GM18870 (cell line): ENCODE results near the gene TANC2.

Experiments
- ATAC-seq: cut with Tn5 transposase; IDR thresholded peaks from one replicate; pipeline ENCODE4 v1.9.1; 2021; ENCODE audit warnings: moderate library complexity; ENCODE audit not compliant: unreplicated experiment

The TANC2 gene

DNA sequence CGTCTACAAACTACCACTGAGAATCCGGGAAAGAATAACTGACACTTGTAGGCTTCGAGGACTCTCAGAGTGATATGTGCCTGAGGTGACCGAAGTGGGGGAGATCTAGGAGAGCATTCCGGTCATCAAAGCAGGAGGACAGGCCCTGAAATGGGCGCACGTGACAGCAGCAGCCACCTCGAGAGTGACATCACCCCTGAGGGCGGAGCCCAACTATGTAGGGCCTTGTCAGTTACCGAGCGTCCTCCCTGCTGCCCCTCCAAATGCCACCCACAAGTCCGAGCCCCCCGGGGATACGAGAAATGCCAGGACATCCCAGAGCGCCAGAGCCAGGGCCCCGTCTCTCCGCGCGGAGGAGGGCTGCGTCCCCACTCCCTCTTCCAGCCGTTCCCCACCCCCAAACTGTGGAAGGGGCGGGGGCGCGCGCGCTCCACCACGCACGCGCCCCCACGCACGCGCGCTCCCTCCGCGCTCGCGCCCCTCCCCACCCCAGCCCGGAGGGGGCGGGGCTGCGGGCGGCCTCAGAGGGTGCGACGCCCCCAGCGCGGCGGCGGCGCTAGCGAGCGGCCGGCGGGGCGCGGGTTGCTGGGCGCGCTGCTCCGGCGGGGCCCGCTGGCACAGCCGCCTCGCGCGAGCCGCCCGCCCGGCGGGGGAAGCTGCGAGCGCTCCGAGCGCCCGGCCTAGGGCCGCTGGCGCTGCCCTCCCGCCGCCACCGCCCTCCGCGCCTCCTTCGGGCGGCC, at the start of gene TANC2:
Gene TANC2, plus strand, starts transcription at position 550 of the 740 bp plus-strand sequence. CDS start 43,325 bp downstream, outside the sequence.
- no peak for ATAC-seq

GRCh38 chr17:62916684-62917571, 49.1 kb upstream of the TANC2 start:
- ATAC-seq: no peak

DNA sequence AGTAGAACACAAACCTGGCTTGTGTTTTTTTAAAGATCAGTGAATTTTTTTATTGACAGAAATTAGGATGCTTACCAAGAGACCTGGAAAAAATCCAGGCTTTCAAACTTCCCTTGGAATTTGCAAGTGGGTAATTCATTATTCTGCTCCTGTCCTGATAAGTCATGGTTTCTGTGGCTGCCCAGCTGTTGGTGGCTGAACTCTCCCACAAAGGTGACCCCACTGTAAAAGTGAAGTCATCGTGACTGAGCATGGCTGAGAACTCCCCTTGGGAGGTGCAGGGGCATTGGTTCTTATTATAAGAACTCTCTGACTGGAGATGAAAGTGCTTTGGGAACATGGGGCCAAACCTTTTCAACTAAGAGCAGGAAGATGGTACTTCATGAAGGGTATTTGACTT, 46.6 kb upstream of the TANC2 start:
- ATAC-seq: no peak

DNA sequence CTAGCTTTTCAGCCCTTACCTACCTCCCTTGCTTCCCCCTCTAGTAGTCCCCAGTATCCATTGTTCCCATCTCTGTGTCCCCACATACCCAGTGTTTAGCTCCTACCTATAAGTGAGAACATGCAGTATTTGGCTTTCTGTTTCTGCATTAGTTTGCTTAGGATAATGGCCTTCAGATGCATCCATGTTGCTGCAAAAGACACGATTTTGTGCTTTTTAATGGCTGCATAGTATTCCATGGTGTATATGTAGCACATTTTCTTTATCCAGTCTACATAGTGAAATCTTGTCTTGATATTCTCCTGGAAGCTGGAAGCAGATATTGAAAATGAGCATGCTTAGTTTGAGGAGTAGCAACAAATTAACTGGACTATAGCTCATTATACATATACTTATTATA, 45.7 kb upstream of the TANC2 start:
- ATAC-seq: no peak

- no peak for ATAC-seq
Observed at GRCh38 chr17:62921817-62922216, 44.2 kb upstream of the TANC2 start.

GRCh38 chr17:62923258-62924150, 42.5 kb upstream of the TANC2 start:
- no peak for ATAC-seq

- ATAC-seq: no peak
Observed at GRCh38 chr17:62925267-62925836, 40.7 kb upstream of the TANC2 start.

GRCh38 chr17:62927083-62927482, 39.0 kb upstream of the TANC2 start:
- no peak for ATAC-seq

- ATAC-seq: no peak
Observed at GRCh38 chr17:62929320-62929719, 36.7 kb upstream of the TANC2 start.

DNA sequence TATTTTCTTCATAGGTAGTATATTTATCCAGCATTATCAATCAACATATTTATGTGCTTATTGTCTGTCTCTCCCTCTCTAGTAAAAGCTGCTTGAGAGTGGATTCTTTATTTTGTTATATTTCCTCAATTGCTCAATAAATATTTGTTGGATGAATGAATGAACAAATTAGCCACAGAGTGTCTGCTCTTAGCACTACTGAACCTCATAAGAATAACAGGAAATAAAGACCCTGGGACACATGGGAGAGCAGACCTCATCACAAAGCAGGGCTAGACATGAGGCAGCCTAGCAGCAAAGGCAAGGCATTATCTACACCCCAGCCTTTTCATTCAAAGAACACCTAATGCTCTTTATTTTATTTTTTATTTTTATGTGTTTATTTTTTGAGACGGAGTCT, 34.9 kb upstream of the TANC2 start:
- no peak for ATAC-seq

DNA sequence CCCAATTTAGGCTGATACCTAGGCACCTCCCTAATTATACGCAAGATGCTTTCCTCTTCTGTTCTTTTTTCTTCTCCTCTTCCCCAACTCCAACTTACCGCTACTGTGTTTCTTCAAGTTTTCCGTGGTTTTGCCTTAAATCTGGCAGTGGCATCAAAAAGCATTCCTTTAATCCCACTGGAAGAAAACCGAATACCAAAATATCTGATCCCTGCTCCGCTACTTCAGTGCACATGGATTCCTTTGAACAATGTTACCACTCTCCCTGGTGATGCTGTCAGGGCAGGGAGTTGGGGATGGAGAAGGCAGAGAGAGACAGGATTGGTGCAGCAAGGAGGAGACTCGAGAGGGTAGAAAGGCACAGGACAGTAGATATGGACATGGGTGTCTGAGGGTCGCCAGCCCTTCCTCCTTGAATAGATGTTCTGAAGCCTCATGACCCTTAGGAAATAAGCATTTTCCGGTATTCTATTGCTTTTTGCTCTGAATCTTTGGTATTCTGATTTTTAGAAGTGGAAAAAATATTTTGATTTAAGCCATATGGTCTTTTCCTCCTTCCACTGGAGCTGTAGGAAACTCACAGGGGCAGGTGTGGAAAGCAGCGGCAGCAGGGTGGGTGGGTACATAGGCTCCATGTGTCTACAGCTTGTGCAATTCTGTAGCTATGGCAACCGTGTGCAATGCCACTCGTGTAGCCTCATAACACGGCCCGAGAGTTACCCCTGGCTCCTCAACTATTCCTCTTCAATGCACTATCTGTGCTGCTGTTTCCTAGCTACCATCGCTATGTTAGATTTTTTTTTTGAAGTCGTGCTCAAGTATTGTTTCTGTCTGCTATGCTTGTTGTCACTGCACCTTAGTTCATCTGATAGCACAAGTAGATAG, 32.3 kb upstream of the TANC2 start:
- ATAC-seq: no peak

DNA sequence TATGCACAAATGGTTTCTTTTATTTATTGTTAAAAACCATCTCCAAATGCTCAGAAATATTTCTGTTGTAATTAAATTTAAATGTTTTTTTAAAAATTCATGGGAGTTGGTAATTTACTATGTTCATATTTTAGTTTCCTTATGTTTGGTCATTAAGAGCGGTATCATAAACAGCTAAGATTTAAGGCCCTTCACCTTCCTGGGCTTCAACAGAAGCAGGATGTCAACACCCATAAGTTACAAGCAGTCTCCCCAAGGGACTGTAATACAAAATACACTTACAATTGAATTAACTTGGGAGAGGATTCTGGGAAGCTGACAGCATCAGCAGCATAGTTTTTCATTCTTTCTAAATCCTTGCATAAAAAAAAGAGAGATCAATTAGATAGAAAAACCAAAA, 30.9 kb upstream of the TANC2 start:
- no peak for ATAC-seq

DNA sequence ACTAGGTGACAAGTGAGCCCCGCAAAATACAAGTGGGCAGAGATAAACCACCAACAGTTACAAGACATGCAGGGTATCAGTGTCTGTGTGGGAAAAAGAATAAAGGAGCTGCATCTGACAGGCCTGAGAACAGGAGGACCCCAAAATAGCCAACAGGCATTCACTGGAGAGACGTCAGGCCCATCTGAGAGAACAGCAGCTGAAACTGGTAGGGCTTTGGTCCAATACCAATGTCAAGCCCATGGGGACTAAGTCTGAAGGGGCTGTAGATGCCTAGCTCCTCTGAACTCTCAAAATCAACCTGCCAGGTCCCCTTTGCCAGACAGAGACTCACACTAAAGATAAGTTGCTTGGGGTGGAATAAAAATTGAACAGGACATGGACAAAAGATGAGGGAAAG, 30.5 kb upstream of the TANC2 start:
- no peak for ATAC-seq

- no peak for ATAC-seq
Observed at GRCh38 chr17:62937606-62938005, 28.4 kb upstream of the TANC2 start.

DNA sequence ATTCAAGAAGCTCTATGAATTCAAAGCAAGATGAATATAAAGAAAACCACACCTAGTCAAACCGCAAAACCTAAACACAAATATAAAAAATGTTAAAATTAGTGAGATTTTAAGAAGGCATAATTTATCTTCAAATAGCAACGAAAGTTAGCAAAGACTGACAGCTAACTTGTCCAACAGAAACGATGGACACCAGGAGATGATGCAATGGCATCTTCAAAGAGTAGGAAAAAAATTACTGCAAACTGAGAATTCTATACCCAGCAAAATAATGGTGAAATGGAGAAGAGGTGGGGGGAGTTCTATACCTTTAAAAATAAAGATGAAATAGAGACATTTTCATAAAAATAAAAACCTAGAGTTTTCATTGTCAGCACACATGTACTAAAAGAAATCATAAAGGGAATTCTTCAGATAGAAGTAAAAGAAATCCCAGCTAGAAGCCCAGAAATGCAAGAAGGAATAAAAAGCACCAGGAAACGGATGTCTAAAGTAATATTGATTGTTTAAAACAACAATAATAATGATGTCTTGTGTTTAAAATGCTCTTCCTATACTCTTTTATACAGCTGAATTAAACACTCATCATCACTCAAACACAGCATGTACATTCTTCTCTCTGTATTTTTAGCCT, 24.6 kb upstream of the TANC2 start:
- no peak for ATAC-seq

DNA sequence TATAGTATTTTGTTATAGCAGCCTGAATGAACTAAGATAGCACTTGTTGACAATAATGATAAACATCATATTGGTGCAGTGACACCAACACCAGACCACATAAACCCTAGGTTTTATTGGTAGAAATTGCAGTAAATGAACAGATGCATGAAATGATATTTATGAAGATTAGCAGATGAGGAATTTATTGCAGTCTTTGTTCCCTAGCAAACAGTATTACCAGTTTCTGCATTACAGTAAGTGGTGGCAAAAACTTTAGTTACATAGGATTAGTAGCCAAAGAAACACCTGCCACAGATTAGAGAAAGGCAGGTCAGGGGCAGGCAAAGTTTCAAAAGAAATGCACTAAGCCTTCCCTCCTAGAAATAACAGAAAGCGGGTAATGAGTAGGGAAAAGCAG, 17.7 kb upstream of the TANC2 start:
- no peak for ATAC-seq

DNA sequence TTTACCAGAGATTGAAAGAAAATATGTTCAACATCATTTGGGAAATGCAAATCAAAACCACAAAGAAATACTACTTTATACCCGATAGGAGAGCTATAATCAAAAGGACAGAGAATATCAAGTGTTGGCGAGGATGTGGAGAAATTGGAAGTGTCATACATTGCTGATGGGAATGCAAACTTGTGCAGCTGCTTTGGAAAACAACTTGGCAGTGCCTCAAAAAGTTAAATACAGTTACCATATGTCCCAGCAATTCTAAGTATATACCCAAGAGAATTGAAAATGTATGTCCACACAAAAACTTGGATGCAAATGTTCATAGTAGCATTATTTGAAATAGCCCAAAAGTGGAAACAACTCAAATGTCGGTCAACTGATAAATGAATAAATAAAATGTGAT, 17.0 kb upstream of the TANC2 start:
- ATAC-seq: no peak

- no peak for ATAC-seq
Observed at GRCh38 chr17:62950067-62950466, 16.0 kb upstream of the TANC2 start.

- ATAC-seq: no peak
Observed at GRCh38 chr17:62955841-62956352, 10.1 kb upstream of the TANC2 start.
